Activated naive CD4-positive, alpha-beta T cell treated with Interleukin-2 at 50 U/mL for 16 hours (primary cell): ENCODE measurements around the gene PTPN2.
"Not testable (repeated sequence)": the region's sequence is repeated elsewhere in the genome, so short reads cannot be mapped to it uniquely, and the experiment has no call there.

Experiments
- DNase-seq: peaks from one replicate; pipeline ENCODE4 v3.0.0-alpha.2; 2020

The PTPN2 gene

GRCh38 chr18:12820506-12820905 is 63.5 kb downstream of the PTPN2 start:
- no peak for DNase-seq

GRCh38 chr18:12819841-12820240 is 64.2 kb downstream of the PTPN2 start:
- no peak for DNase-seq

- DNase-seq: no peak
Observed at GRCh38 chr18:12819322-12819721, 64.7 kb downstream of the PTPN2 start.

- no peak for DNase-seq
Observed at GRCh38 chr18:12818243-12818642, 65.8 kb downstream of the PTPN2 start.

GRCh38 chr18:12816451-12816850 is 67.6 kb downstream of the PTPN2 start:
- DNase-seq: no peak

- no peak for DNase-seq
Observed at GRCh38 chr18:12811191-12811950, 72.7 kb downstream of the PTPN2 start.

- DNase-seq: no peak
Observed at GRCh38 chr18:12803069-12803936, 80.7 kb downstream of the PTPN2 start.

- DNase-seq: no peak
Observed at GRCh38 chr18:12802538-12802937, 81.5 kb downstream of the PTPN2 start.

- DNase-seq: no peak
Observed at GRCh38 chr18:12796448-12796847, 87.6 kb downstream of the PTPN2 start.

GRCh38 chr18:12791610-12792009 is 92.4 kb downstream of the PTPN2 start:
- DNase-seq: no peak

- no peak for DNase-seq
Observed at GRCh38 chr18:12786669-12787068, 97.4 kb downstream of the PTPN2 start.

GRCh38 chr18:12783524-12783923 is 100.5 kb downstream of the PTPN2 start:
- no peak for DNase-seq

GRCh38 chr18:12782521-12782920 is 101.5 kb downstream of the PTPN2 start:
- DNase-seq: no peak

- DNase-seq: no peak
Observed at GRCh38 chr18:12779456-12779855, 104.6 kb downstream of the PTPN2 start.

GRCh38 chr18:12779043-12779442 is 105.0 kb downstream of the PTPN2 start:
- DNase-seq: no peak

- DNase-seq: no peak
Observed at GRCh38 chr18:12777500-12777944, 106.5 kb downstream of the PTPN2 start.

- DNase-seq: no peak
Observed at GRCh38 chr18:12776821-12777471, 107.1 kb downstream of the PTPN2 start.

GRCh38 chr18:12776415-12776814 is 107.6 kb downstream of the PTPN2 start:
- DNase-seq: not testable (repeated sequence)

GRCh38 chr18:12774982-12775381 is 109.1 kb downstream of the PTPN2 start:
- DNase-seq: peak; percentile 12

GRCh38 chr18:12773369-12773768 is 110.7 kb downstream of the PTPN2 start:
- no peak for DNase-seq

GRCh38 chr18:12772111-12772510 is 111.9 kb downstream of the PTPN2 start:
- DNase-seq: no peak

GRCh38 chr18:12770469-12771219 is 113.4 kb downstream of the PTPN2 start:
- no peak for DNase-seq
